HCT116 (cell line): ENCODE measurements around the gene DMRT2. TPM values are rescaled to one million over a fixed set of nuclear protein-coding genes. Genes with fewer than 3 reads are reported as not detected.
A peak's percentile ranks its signal among the peaks of the same experiment; 100 is the strongest.

ENCODE experiments used
- ATAC-seq: fragments of 200-7000 bp; cut with Tn5 transposase; 2 replicates; pipeline ENCODE4 v1.9.1; 2020; ENCODE audit warnings: mild to moderate bottlenecking, moderate library complexity
- BruUV-seq: library from RNA; stranded (reverse); fragments of 400-500 nt; replicated peaks from 2 replicates; lab custom pipeline; 2021; lab: Mats Ljungman, UMichigan
- CTCF ChIA-PET: fragments of 300-600 bp; sonication (Branson Sonifier 250); formaldehyde crosslinking; loops from one replicate; lab custom pipeline; 2021; ENCODE audit warnings: antibody characterized with exemption; lab: Charles Lee
- POLR2A ChIA-PET: fragments of 300-600, 350-600 bp; sonication (Branson Sonifier 250); formaldehyde crosslinking; loops from one replicate; lab custom pipeline; 2021; ENCODE audit warnings: antibody characterized with exemption; lab: Charles Lee
- RAD21 ChIA-PET, 2 experiments: fragments of 300-600 bp; sonication (Branson Sonifier 250); formaldehyde crosslinking; loops; one replicate each; lab custom pipeline; 2023; ENCODE audit warnings: low total read pairs in 2 of 2; ENCODE audit not compliant: uncharacterized antibody in 2 of 2, unreplicated experiment in 2 of 2, low non-redundant PET in 1 of 2; lab: Charles Lee
- DNase-seq: peaks from one replicate; pipeline ENCODE4 v3.0.0-alpha.2; 2010; ENCODE audit warnings: low read depth, low spot score
- H2AFZ ChIP-seq: fragments of 200-600 bp; shearing (Covaris generic), sonication (generic); 2 replicates; pipeline ENCODE4 v1.6.1; 2017; ENCODE audit warnings: low read depth, mixed run types, mixed read lengths, antibody characterized with exemption, low read length; ENCODE audit not compliant: poor library complexity, severe bottlenecking
- H3K27ac ChIP-seq: 2 replicates; pipeline ENCODE4 v1.5.1; 2012; ENCODE audit warnings: low read depth, low read length
- H3K27me3 ChIP-seq: fragments of 200-600 bp; sonication (generic); 2 replicates; pipeline ENCODE4 v1.6.1; 2016; ENCODE audit warnings: mixed run types, low read length, mixed read lengths; ENCODE audit not compliant: insufficient read depth
- H3K36me3 ChIP-seq, 2 experiments: fragments of 200-500 bp in 1 of 2; fragments of 200-600 bp in 1 of 2; sonication (Bioruptor generic) in 1 of 2; sonication (generic) in 1 of 2; 2 replicates each; pipeline versions ENCODE4 v1.5.1 to v1.6.1; 2014 to 2016; ENCODE audit warnings: low read length in 2 of 2, inconsistent platforms in 1 of 2, mixed read lengths in 1 of 2, mixed run types in 1 of 2; ENCODE audit not compliant: insufficient read depth in 2 of 2, control insufficient read depth in 1 of 2
- H3K4me1 ChIP-seq, 2 experiments: fragments of 200-600 bp in 1 of 2; sonication (generic) in 1 of 2; 2 replicates each; pipeline versions ENCODE4 v1.5.1 to v1.6.1; 2012 to 2017; ENCODE audit warnings: low read length in 2 of 2, inconsistent platforms in 1 of 2, mild to moderate bottlenecking in 1 of 2, mixed read lengths in 1 of 2, mixed run types in 1 of 2, moderate library complexity in 1 of 2; ENCODE audit not compliant: insufficient read depth in 2 of 2, control insufficient read depth in 1 of 2
- H3K4me2 ChIP-seq: fragments of 200-600 bp; sonication (generic); 2 replicates; pipeline ENCODE4 v1.6.1; 2017; ENCODE audit warnings: mixed run types, low read length, mixed read lengths
- H3K4me3 ChIP-seq, 2 experiments: fragments of 200-600 bp in 1 of 2; sonication (generic) in 1 of 2; replicated peaks in 1 of 2; 2 replicates each; pipeline ENCODE4 v1.5.1; 2011 to 2016; ENCODE audit warnings: low read length in 2 of 2, control low read depth in 1 of 2, low read depth in 1 of 2, mild to moderate bottlenecking in 1 of 2, mixed read lengths in 1 of 2, mixed run types in 1 of 2
- H3K79me2 ChIP-seq: fragments of 200-600 bp; sonication (generic); 2 replicates; pipeline ENCODE4 v1.6.1; 2017; ENCODE audit warnings: mild to moderate bottlenecking, mixed run types, low read length, moderate library complexity, mixed read lengths; ENCODE audit not compliant: insufficient read depth
- H3K9ac ChIP-seq: fragments of 200-600 bp; sonication (generic); 2 replicates; pipeline ENCODE4 v1.6.1; 2016; ENCODE audit warnings: low read length, mixed read lengths
- H3K9me2 ChIP-seq: fragments of 200-600 bp; sonication (generic), shearing (Covaris generic); 2 replicates; pipeline ENCODE4 v1.6.1; 2017; ENCODE audit warnings: mixed run types, mild to moderate bottlenecking, moderate library complexity; ENCODE audit not compliant: insufficient read depth
- H3K9me3 ChIP-seq, 2 experiments: fragments of 200-500 bp in 1 of 2; fragments of 200-600 bp in 1 of 2; sonication (Bioruptor generic) in 1 of 2; sonication (generic) in 1 of 2; 2 replicates each; pipeline ENCODE4 v1.6.1; 2014 to 2017; ENCODE audit warnings: low read length in 2 of 2, mixed read lengths in 2 of 2, inconsistent platforms in 1 of 2, low read depth in 1 of 2, mild to moderate bottlenecking in 1 of 2, mixed run types in 1 of 2, moderate library complexity in 1 of 2; ENCODE audit not compliant: control insufficient read depth in 1 of 2, insufficient read depth in 1 of 2
- H4K20me1 ChIP-seq: fragments of 200-600 bp; sonication (generic), shearing (Covaris generic); 2 replicates; pipeline ENCODE4 v1.6.1; 2017; ENCODE audit warnings: mixed run types, mild to moderate bottlenecking, moderate library complexity; ENCODE audit not compliant: insufficient read depth
- CBX3 ChIP-seq: IDR thresholded peaks from 2 replicates; pipeline ENCODE4 v1.6.1; 2012; ENCODE audit warnings: low read depth
- EZH2phosphoT487 ChIP-seq: fragments of 200-600 bp; IDR thresholded peaks from 2 replicates; pipeline ENCODE4 v1.6.1; 2018; ENCODE audit warnings: antibody characterized with exemption, borderline replicate concordance
- FOSL1 ChIP-seq: IDR thresholded peaks from 2 replicates; pipeline ENCODE4 v1.6.1; 2012; ENCODE audit warnings: low read depth
- JUND ChIP-seq: IDR thresholded peaks from 2 replicates; pipeline ENCODE4 v1.6.1; 2012
- POLR2A ChIP-seq: IDR thresholded peaks from 2 replicates; pipeline ENCODE4 v1.7.0; 2011; ENCODE audit warnings: borderline replicate concordance; ENCODE audit not compliant: insufficient read depth, insufficient read length; ENCODE audit errors: extremely low read depth
- RAD21 ChIP-seq: IDR thresholded peaks from 2 replicates; pipeline ENCODE4 v1.6.1; 2012; ENCODE audit warnings: low read depth, mild to moderate bottlenecking
- SP1 ChIP-seq: IDR thresholded peaks from 2 replicates; pipeline ENCODE4 v1.6.1; 2012; ENCODE audit warnings: low read depth
- TCF7L2 ChIP-seq: IDR thresholded peaks from 2 replicates; pipeline ENCODE4 v1.7.0; 2011; ENCODE audit warnings: borderline replicate concordance, inconsistent platforms; ENCODE audit not compliant: insufficient read depth, insufficient read length; ENCODE audit errors: extremely low read depth
- ZNF274 ChIP-seq: fragments of 200-500 bp; sonication (Bioruptor generic); IDR thresholded peaks from 2 replicates; pipeline ENCODE4 v1.6.1; 2014; ENCODE audit warnings: mild to moderate bottlenecking, low read depth, low read length, inconsistent platforms
- intact Hi-C: fragments of 100-400 bp; cut with micrococcal nuclease; formaldehyde crosslinking; loops from 2 replicates; pipeline ENCODE4 v1.10.0; 2022
- total RNA-seq: library from RNA; stranded (reverse); gene quantifications from one replicate; pipeline ENCODE4 v1.2.1, GENCODE V29; 2021; ENCODE audit not compliant: unreplicated experiment
- TF ChIP-seq, protein P1 (sequence below): IDR thresholded peaks from 2 replicates; pipeline ENCODE4 v1.6.1; 2012
- TF ChIP-seq, protein P2 (sequence below): IDR thresholded peaks from 2 replicates; pipeline ENCODE4 v1.6.1; 2012
- TF ChIP-seq, protein P3 (sequence below): IDR thresholded peaks from 2 replicates; pipeline ENCODE4 v1.6.1; 2011; ENCODE audit warnings: mild to moderate bottlenecking, low read length, moderate library complexity; ENCODE audit not compliant: insufficient replicate concordance; ENCODE audit errors: extremely low read depth
- TF ChIP-seq, protein P4 (sequence below), 3 experiments: fragments of 200-600 bp in 1 of 3; sonication (generic) in 1 of 3; IDR thresholded peaks in 2 of 3; conservative IDR thresholded peaks in 1 of 3; 2 replicates each; pipeline ENCODE4 v1.5.1; 2012 to 2017; ENCODE audit warnings: low read depth in 2 of 3, low read length in 2 of 3, antibody characterized with exemption in 1 of 3, borderline replicate concordance in 1 of 3, control low read depth in 1 of 3, mild to moderate bottlenecking in 1 of 3, mixed read lengths in 1 of 3, mixed run types in 1 of 3, moderate library complexity in 1 of 3; ENCODE audit not compliant: insufficient read depth in 1 of 3

Gene DMRT2
- total RNA-seq, 1 experiment from 2014 or later: 0.17 TPM

DNA sequence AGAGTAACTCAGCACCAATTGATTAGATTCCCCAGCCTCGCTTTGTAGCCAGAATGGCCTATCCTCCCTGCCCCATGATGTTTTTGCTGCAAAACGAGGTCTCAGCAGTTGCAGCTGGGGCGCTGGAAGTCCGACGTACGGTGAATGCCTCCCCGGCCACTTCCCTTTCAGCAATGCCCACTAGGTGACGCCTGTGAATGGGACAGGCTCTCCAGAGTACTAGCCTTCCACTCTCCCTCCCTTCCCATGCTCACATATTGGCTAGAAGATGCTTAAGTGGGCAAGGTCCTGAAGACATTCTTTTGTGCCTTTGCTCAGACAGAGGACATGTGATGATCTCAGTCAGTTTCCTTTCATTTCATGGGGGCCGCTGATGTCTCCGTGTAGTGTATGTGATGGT, 50.8 kb downstream of the DMRT2 start:
- Histone ChIP-seq H3K4me1 (no peaks in the 10 kb centered on the region), H3K79me2 (no peaks in the 10 kb centered on the region), H2AFZ (no peak overlapping the region), H4K20me1 (no peaks in the 10 kb centered on the region), H3K9me3 (0 out of 4 replicates have a peak, but pooled peaks cover 0 to 3% of the 10 kb centered on the region in 2 experiments), H3K9ac (no peak overlapping the region), H3K27me3 (no peaks in the 10 kb centered on the region), H3K4me2 (no peak overlapping the region), H3K27ac (no peak overlapping the region), H3K4me3 (no peak overlapping the region), H3K36me3 (no peaks in the 10 kb centered on the region), H3K9me2 (no peaks in the 10 kb centered on the region)
- RAD21 ChIA-PET: no interaction called here
- TF ChIP-seq, protein P1, sequence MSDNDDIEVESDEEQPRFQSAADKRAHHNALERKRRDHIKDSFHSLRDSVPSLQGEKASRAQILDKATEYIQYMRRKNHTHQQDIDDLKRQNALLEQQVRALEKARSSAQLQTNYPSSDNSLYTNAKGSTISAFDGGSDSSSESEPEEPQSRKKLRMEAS: no peak
- TF ChIP-seq POLR2A (no peak), TCF7L2 (no peak), FOSL1 (no peak), RAD21 (peak; percentile 18; the same call in 1 of the 2 replicates), ZNF274 (no peak), CBX3 (no peak), JUND (no peak), SP1 (no peak), EZH2phosphoT487 (no peak)
- TF ChIP-seq, protein P2, sequence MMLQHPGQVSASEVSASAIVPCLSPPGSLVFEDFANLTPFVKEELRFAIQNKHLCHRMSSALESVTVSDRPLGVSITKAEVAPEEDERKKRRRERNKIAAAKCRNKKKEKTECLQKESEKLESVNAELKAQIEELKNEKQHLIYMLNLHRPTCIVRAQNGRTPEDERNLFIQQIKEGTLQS: no peak
- TF ChIP-seq, protein P3, sequence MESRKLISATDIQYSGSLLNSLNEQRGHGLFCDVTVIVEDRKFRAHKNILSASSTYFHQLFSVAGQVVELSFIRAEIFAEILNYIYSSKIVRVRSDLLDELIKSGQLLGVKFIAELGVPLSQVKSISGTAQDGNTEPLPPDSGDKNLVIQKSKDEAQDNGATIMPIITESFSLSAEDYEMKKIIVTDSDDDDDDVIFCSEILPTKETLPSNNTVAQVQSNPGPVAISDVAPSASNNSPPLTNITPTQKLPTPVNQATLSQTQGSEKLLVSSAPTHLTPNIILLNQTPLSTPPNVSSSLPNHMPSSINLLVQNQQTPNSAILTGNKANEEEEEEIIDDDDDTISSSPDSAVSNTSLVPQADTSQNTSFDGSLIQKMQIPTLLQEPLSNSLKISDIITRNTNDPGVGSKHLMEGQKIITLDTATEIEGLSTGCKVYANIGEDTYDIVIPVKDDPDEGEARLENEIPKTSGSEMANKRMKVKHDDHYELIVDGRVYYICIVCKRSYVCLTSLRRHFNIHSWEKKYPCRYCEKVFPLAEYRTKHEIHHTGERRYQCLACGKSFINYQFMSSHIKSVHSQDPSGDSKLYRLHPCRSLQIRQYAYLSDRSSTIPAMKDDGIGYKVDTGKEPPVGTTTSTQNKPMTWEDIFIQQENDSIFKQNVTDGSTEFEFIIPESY: no peak
- TF ChIP-seq, protein P4, sequence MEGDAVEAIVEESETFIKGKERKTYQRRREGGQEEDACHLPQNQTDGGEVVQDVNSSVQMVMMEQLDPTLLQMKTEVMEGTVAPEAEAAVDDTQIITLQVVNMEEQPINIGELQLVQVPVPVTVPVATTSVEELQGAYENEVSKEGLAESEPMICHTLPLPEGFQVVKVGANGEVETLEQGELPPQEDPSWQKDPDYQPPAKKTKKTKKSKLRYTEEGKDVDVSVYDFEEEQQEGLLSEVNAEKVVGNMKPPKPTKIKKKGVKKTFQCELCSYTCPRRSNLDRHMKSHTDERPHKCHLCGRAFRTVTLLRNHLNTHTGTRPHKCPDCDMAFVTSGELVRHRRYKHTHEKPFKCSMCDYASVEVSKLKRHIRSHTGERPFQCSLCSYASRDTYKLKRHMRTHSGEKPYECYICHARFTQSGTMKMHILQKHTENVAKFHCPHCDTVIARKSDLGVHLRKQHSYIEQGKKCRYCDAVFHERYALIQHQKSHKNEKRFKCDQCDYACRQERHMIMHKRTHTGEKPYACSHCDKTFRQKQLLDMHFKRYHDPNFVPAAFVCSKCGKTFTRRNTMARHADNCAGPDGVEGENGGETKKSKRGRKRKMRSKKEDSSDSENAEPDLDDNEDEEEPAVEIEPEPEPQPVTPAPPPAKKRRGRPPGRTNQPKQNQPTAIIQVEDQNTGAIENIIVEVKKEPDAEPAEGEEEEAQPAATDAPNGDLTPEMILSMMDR (IDR thresholded peaks at IDR 0.05 in 2 of 3, conservative IDR thresholded peaks at IDR 0.05 in 1 of 3; ENCODE audit: borderline replicate concordance in 1 of 3, insufficient read depth in 1 of 3, low read depth in 2 of 3, low read length in 2 of 3): peak in 2 of 3 experiments; percentile 12 to 21; a peak in 1 of 6 replicates
- DNase-seq: no peak
- no TSS peak for BruUV-seq
- no peak for ATAC-seq
- intact Hi-C loops: no loop called here
- POLR2A ChIA-PET: no interaction called here
- CTCF ChIA-PET: no interaction called here
